Osteocyte (in vitro differentiated cells): Measurements from ENCODE around the gene DCDC2. TPM values are rescaled to one million over a fixed set of nuclear protein-coding genes. Genes with fewer than 3 reads are reported as not detected.

Source experiments
- DNase-seq: peaks from one replicate; pipeline ENCODE4 v3.0.0; 2021; ENCODE audit warnings: mixed read lengths; ENCODE audit not compliant: unreplicated experiment; ENCODE audit errors: extremely low spot score
- H3K27ac Mint-ChIP-seq: one replicate; pipeline ENCODE4 v1.8.0; 2021; ENCODE audit warnings: mild to moderate bottlenecking, mixed read lengths; ENCODE audit not compliant: unreplicated experiment
- H3K27me3 Mint-ChIP-seq: one replicate; pipeline ENCODE4 v1.8.0; 2021; ENCODE audit warnings: mixed read lengths; ENCODE audit not compliant: unreplicated experiment
- H3K36me3 Mint-ChIP-seq: one replicate; pipeline ENCODE4 v1.8.0; 2021; ENCODE audit warnings: mixed read lengths; ENCODE audit not compliant: unreplicated experiment
- H3K4me1 Mint-ChIP-seq: one replicate; pipeline ENCODE4 v1.8.0; 2021; ENCODE audit warnings: mixed read lengths; ENCODE audit not compliant: unreplicated experiment
- H3K4me3 Mint-ChIP-seq: one replicate; pipeline ENCODE4 v1.8.0; 2021; ENCODE audit warnings: mild to moderate bottlenecking, moderate library complexity, mixed read lengths; ENCODE audit not compliant: unreplicated experiment
- H3K9me3 Mint-ChIP-seq: one replicate; pipeline ENCODE4 v1.8.0; 2021; ENCODE audit warnings: mixed read lengths; ENCODE audit not compliant: unreplicated experiment
- CTCF ChIP-seq: fragments of 200-600 bp; sonication (generic); IDR thresholded peaks from 2 replicates; pipeline ENCODE4 v1.5.0; 2021; ENCODE audit warnings: antibody characterized with exemption, mild to moderate bottlenecking, moderate library complexity
- total RNA-seq: library from RNA; stranded (reverse); gene quantifications from 2 replicates; pipeline ENCODE4 v1.2.1, GENCODE V29; 2021

Gene DCDC2
- total RNA-seq, 1 donor from 2014 or later = 1.0 TPM

GRCh38 chr6:24329451-24329850, 28.4 kb downstream of the DCDC2 start:
- no peaks in the 10 kb centered on the region for H3K36me3 Mint-ChIP-seq
- no peak for DNase-seq
- no peaks in the 10 kb centered on the region for H3K27me3 Mint-ChIP-seq
- no peak for TF ChIP-seq CTCF
- no peaks in the 10 kb centered on the region for H3K9me3 Mint-ChIP-seq
- no peak overlapping the region for H3K27ac Mint-ChIP-seq
- no peaks in the 10 kb centered on the region for H3K4me1 Mint-ChIP-seq
- H3K4me3 Mint-ChIP-seq = no peak overlapping the region

DNA sequence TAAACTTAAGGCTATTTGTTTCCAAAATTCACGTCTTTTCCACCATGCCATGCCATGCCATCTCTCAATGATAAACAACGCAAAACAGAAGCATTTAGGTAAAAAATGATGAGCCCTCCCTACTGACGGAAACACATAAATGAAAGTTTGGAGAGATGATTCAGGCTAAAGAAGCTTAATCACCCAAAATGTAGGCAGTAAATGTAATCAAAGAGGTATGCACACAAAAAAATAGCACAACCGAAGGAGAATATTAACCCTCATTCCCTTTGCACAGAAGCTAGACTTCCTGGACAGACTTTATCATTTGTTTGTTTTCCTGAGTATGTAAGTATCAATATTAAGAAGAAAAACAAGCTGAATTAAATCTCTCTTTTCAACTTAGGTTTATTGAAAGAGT, 28.8 kb downstream of the DCDC2 start:
- no peaks in the 10 kb centered on the region for H3K9me3 Mint-ChIP-seq
- H3K4me3 Mint-ChIP-seq = no peak overlapping the region
- DNase-seq = no peak
- H3K36me3 Mint-ChIP-seq = no peaks in the 10 kb centered on the region
- H3K4me1 Mint-ChIP-seq = peaks cover 1% of the 10 kb centered on the region
- H3K27me3 Mint-ChIP-seq = no peaks in the 10 kb centered on the region
- H3K27ac Mint-ChIP-seq = no peak overlapping the region
- TF ChIP-seq CTCF = no peak

DNA sequence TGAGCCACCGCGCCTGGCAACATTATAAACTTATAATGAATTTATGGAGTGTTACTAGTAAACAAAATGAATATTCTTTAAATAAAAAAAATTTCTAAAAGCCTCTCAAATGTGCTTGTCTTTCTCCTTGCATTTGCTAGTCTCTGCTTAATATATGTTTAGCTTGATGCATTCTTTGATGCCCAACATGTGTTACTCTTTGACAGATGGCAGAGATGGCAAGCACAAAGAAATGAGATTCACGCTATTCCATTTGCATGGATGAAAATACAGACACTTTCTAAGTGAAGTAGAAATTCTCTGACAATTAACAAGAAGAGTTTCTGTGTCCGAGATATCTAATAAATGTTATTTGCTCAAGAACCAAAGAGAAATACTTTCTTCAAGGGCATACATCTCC, 30.1 kb downstream of the DCDC2 start:
- H3K9me3 Mint-ChIP-seq = no peaks in the 10 kb centered on the region
- H3K36me3 Mint-ChIP-seq = no peaks in the 10 kb centered on the region
- no peak for TF ChIP-seq CTCF
- H3K4me3 Mint-ChIP-seq = no peak overlapping the region
- no peak overlapping the region for H3K27ac Mint-ChIP-seq
- no peak for DNase-seq
- no peaks in the 10 kb centered on the region for H3K27me3 Mint-ChIP-seq
- peaks cover 7% of the 10 kb centered on the region for H3K4me1 Mint-ChIP-seq

DNA sequence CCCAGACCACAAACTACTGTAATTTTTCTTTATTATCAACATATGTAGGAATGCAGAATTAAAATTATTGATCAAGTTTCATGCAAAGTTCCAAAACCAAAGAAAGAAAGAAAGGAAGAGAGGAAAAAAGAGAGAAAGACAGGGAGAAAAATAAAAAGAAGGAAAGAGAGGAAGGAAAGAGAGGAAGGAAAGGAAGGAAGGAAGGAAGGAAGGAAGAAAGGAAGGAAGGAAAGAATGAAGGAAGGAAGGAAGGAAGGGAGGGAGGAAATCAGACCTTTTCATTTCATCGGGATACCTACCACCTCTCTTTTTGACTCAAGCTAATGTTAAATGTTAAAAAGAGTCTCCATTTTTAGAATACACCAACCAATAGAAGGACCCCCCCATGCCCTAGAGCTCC, 31.9 kb downstream of the DCDC2 start:
- no peak for TF ChIP-seq CTCF
- Mint-ChIP-seq H3K27ac (no peak overlapping the region), H3K9me3 (no peaks in the 10 kb centered on the region), H3K4me1 (peaks cover 7% of the 10 kb centered on the region), H3K27me3 (no peaks in the 10 kb centered on the region), H3K36me3 (no peaks in the 10 kb centered on the region), H3K4me3 (no peak overlapping the region)
- DNase-seq = no peak

GRCh38 chr6:24324617-24325016, 33.2 kb downstream of the DCDC2 start:
- Mint-ChIP-seq H3K27me3 (no peaks in the 10 kb centered on the region), H3K27ac (no peak overlapping the region), H3K4me3 (no peak overlapping the region), H3K4me1 (peaks cover 7% of the 10 kb centered on the region), H3K36me3 (no peaks in the 10 kb centered on the region), H3K9me3 (no peaks in the 10 kb centered on the region)
- TF ChIP-seq CTCF = no peak
- DNase-seq = no peak
